Activated T-helper 17 cell treated with anti-CD3 and anti-CD28 coated beads, Interleukin-2, amount 50 U/mL, for 72 hours (primary cell): ENCODE measurements around the gene VPS13A. TPM values are rescaled to one million over a fixed set of nuclear protein-coding genes. Genes with fewer than 3 reads are reported as not detected.
"Not testable (repeated sequence)": the region's sequence is repeated elsewhere in the genome, so short reads cannot be mapped to it uniquely, and the experiment has no call there.

Source experiments
- ATAC-seq: fragments of 150-1000 bp; cut with Tn5 transposase; replicated peaks from 2 replicates; pipeline ENCODE4 v1.10.0; 2021; ENCODE audit warnings: mild to moderate bottlenecking, moderate library complexity
- H3K27ac Mint-ChIP-seq: one replicate; pipeline ENCODE4 v1.8.0; 2022; ENCODE audit warnings: mixed read lengths
- H3K27me3 Mint-ChIP-seq: one replicate; pipeline ENCODE4 v1.8.0; 2022; ENCODE audit warnings: mixed read lengths
- H3K36me3 Mint-ChIP-seq: one replicate; pipeline ENCODE4 v1.8.0; 2022; ENCODE audit warnings: low read depth, mild to moderate bottlenecking, mixed read lengths
- H3K4me1 Mint-ChIP-seq: one replicate; pipeline ENCODE4 v1.8.0; 2022; ENCODE audit warnings: mixed read lengths
- H3K4me3 Mint-ChIP-seq: one replicate; pipeline ENCODE4 v1.8.0; 2022; ENCODE audit warnings: mild to moderate bottlenecking, mixed read lengths
- H3K9me3 Mint-ChIP-seq: one replicate; pipeline ENCODE4 v1.8.0; 2022; ENCODE audit warnings: mixed read lengths
- total RNA-seq, 2 donors: library from RNA; stranded (reverse); gene quantifications; one replicate each; pipeline ENCODE4 v1.2.3, GENCODE V29; 2022

Gene VPS13A
- total RNA-seq, 2 donors from 2014 or later = 43.1 to 44.4 TPM

DNA sequence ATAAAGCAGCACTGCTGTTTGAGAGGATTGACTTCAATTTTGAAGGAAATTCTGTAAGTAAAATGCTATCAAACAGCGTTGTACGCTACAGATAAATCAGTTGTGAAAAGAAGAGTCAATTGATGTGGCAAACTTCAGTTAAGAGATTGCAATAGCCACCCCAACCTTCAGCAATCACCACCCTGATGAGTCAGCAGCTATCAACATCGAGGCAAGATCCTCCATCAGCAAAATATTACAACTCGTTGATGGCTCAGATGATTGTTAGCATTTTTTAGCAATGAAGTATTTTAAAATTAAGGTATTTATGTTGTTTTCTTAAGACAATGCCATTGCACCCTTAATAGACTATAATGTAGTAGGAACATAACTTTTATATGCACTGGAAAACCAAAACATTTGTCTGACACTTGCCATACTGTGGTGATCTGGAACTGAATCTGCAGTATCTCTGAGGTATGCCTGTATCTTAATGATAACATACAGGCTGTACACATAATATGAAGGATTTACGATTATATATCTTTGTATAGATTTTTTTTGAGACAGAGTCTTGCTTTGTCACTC, 47.5 kb downstream of the VPS13A start:
- H3K4me3 Mint-ChIP-seq = no peak overlapping the region

DNA sequence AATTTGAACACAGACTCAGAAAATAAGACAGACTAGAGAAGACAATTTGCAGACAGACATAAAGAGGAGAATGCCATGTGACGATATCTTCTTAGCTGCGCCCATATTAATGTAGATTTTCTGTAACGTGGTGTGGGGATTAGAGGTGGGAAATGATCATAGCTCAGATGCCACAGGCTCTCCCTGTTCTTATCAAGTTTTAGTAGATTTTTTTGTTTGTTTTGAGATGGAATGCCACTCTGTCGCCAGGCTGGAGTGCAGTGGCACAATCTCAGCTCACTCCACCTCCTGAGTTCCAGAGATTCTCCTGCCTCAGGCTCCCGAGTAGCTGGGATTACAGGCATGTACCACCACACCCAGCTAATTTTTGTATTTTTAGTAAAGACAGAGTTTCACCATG, 59.4 kb downstream of the VPS13A start:
- H3K36me3 Mint-ChIP-seq = peaks cover 91% of the 10 kb centered on the region
- H3K4me1 Mint-ChIP-seq = peaks cover 5% of the 10 kb centered on the region
- no peak overlapping the region for H3K27ac Mint-ChIP-seq
- H3K9me3 Mint-ChIP-seq = no peaks in the 10 kb centered on the region
- ATAC-seq = no peak
- no peaks in the 10 kb centered on the region for H3K27me3 Mint-ChIP-seq
- H3K4me3 Mint-ChIP-seq = no peak overlapping the region

More for the DNA sequence above, 47.5 kb downstream of the VPS13A start:
- Mint-ChIP-seq H3K27me3 (no peaks in the 10 kb centered on the region), H3K27ac (no peak overlapping the region), H3K9me3 (no peaks in the 10 kb centered on the region), H3K4me1 (no peaks in the 10 kb centered on the region), H3K36me3 (peaks cover 88% of the 10 kb centered on the region)
- ATAC-seq = no peak

DNA sequence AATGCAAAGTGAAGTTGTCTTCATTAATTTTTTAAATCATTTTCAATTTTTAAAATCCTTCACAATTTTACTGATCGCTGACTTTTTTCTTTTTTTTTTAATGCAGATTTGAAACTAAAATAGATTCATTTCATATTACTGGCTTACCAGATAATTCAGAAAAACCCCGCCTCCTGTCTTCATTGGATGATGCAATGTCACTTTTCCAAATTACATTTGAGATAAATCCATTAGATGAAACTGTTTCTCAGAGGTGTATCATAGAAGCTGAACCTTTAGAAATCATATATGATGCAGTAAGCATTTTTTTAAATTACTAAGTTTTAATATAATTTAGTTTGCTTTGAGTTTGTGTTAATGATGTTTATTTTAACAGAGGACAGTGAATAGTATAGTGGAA, 60.6 kb downstream of the VPS13A start:
- no peak overlapping the region for H3K27ac Mint-ChIP-seq
- no peaks in the 10 kb centered on the region for H3K9me3 Mint-ChIP-seq
- H3K36me3 Mint-ChIP-seq = peaks cover 88% of the 10 kb centered on the region
- H3K27me3 Mint-ChIP-seq = no peaks in the 10 kb centered on the region
- H3K4me1 Mint-ChIP-seq = peaks cover 5% of the 10 kb centered on the region
- no peak for ATAC-seq
- no peak overlapping the region for H3K4me3 Mint-ChIP-seq

DNA sequence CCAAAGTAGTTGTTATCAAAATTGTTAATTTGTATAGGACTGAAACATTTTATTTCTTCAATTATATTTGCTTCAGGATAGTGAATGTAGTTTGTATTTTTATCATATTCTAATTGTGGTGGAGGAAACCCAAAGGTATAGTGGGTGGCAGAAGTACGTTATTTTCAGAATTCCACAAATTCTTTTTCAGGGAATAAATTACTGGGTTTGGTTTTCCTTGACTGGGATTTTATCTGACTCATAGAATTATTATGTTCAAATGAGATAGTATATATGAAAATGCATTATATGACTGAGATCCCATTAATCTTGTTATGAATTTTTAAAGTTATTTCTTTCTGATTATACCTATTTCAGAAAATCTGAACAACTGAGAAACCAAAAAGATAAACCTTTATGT, 73.7 kb downstream of the VPS13A start:
- no peaks in the 10 kb centered on the region for H3K27me3 Mint-ChIP-seq
- no peaks in the 10 kb centered on the region for H3K4me1 Mint-ChIP-seq
- ATAC-seq = no peak
- no peak overlapping the region for H3K27ac Mint-ChIP-seq
- no peak overlapping the region for H3K4me3 Mint-ChIP-seq
- peaks cover 2% of the 10 kb centered on the region for H3K9me3 Mint-ChIP-seq
- H3K36me3 Mint-ChIP-seq = peaks cover 76% of the 10 kb centered on the region

DNA sequence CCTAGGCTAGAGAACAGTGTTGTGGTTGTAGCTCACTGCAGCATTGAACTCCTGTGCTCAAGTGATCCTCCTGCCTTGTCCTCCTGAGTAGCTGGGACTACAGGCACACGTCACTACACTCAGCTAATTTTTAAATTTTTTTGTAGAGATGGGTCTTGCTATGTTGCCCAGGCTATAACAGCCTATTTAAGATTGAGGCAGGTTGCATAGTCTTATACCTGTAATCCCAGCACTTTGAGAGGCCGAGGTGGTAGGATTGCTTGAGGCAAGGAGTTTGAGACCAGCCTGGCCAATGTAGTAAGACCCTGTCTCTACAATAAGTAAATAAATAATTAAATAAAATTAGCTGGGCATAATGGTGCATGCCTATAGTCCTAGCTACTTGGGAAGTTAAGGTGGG, 79.9 kb downstream of the VPS13A start:
- ATAC-seq = no peak
- Mint-ChIP-seq H3K4me3 (no peak overlapping the region), H3K27me3 (no peaks in the 10 kb centered on the region), H3K27ac (no peak overlapping the region), H3K9me3 (peaks cover 6% of the 10 kb centered on the region), H3K4me1 (no peaks in the 10 kb centered on the region), H3K36me3 (peaks cover 92% of the 10 kb centered on the region)

DNA sequence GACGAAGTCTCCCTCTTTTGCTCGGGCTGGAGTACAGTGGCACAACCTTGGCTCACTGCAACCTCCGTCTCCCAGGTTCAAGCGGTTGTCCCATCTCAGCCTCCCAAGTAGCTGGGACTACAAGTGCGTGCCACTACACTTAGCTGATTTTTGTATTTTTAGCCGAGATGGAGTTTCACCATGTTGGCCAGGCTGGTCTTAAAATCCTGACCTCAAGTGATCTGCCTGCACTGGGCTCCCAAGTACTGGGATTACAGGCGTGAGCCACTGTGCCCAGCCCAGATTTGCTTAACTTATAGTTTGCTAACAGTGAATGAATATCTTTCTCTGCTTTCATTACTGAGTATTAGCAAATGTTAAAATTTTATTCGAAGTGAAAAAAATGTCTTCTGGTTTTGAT, 84.3 kb downstream of the VPS13A start:
- Mint-ChIP-seq H3K4me3 (no peak overlapping the region), H3K36me3 (peaks cover 92% of the 10 kb centered on the region), H3K4me1 (no peaks in the 10 kb centered on the region), H3K9me3 (peaks cover 5% of the 10 kb centered on the region), H3K27me3 (no peaks in the 10 kb centered on the region), H3K27ac (no peak overlapping the region)
- ATAC-seq = no peak

DNA sequence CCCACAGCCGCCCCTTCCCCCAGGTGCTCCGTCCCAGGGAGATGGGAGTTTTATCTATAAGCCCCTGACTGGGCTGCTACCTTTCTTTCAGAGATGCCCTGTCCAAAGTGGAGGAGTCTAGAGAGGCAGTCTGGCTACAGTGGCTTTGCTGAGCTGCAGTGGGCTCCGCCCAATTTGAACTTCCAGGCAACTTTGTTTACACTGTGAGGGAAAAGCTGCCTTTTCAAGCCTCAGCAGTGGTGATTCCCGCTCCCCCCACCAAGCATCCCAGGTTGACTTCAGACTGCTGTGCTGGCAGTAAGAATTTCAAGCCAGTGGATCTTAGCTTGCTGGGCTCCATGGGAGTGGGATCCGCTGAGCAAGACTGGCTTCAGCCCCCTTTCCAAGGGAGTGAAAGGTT, 90.4 kb downstream of the VPS13A start:
- not testable (repeated sequence) for ATAC-seq, H3K4me3 Mint-ChIP-seq, H3K4me1 Mint-ChIP-seq, H3K9me3 Mint-ChIP-seq, H3K27me3 Mint-ChIP-seq, H3K27ac Mint-ChIP-seq
- peaks cover 78% of the 10 kb centered on the region for H3K36me3 Mint-ChIP-seq

DNA sequence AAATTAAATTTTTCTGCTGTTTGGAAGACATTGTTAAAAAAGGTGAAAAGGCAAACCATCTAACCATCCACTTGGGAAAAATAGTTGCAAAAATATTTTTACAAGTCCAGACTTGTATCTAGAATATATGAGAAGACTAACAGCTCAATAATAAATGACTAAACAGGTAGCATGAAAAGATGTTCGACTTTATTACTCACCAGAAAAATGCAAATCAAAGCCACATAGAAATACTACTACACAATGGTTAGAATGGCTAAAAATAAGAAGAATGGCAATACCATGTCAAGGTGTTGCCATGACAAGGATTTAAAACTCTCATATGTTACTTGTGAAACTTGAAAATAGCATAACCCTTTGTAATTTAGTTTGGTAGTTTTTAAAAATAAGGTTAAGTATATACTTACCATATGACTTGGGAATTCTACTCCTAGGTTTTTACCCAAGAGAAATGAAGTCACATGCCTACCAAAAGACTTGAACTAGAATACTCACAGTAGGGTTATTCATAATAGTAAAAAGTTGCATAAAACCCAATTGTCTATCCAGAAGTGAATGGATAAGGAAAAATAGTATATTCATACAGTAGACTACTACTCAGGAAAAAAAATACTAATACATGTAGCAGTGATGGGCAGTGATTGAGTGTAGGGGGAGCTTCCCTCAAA, 93.8 kb downstream of the VPS13A start:
- Mint-ChIP-seq H3K4me1 (no peaks in the 10 kb centered on the region), H3K4me3 (no peak overlapping the region), H3K27me3 (no peaks in the 10 kb centered on the region), H3K36me3 (peaks cover 61% of the 10 kb centered on the region), H3K27ac (peak overlapping the region; percentile 43), H3K9me3 (no peaks in the 10 kb centered on the region)
- ATAC-seq = peak; percentile 68

DNA sequence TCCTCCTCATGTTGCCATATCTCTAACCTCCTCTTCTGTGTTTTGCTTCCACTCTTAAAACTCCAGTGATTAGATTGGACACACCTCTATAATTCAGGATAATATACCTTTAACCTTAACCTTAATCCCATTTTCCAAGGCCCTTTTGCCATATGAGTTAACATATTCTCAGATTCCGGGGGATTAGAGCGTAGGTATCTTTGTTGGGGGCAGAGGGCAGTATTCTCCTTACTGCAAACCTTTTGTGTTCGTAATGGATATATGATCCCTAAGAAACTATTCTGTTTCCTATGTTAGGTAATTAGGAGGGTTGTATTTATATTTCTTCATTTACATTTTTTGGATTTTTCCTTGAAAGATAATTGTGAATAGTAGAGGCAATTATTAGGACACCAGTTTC, 99.5 kb downstream of the VPS13A start:
- no peaks in the 10 kb centered on the region for H3K4me1 Mint-ChIP-seq
- no peak overlapping the region for H3K4me3 Mint-ChIP-seq
- H3K27ac Mint-ChIP-seq = no peak overlapping the region
- H3K9me3 Mint-ChIP-seq = no peaks in the 10 kb centered on the region
- ATAC-seq = no peak
- no peaks in the 10 kb centered on the region for H3K27me3 Mint-ChIP-seq
- peaks cover 69% of the 10 kb centered on the region for H3K36me3 Mint-ChIP-seq

DNA sequence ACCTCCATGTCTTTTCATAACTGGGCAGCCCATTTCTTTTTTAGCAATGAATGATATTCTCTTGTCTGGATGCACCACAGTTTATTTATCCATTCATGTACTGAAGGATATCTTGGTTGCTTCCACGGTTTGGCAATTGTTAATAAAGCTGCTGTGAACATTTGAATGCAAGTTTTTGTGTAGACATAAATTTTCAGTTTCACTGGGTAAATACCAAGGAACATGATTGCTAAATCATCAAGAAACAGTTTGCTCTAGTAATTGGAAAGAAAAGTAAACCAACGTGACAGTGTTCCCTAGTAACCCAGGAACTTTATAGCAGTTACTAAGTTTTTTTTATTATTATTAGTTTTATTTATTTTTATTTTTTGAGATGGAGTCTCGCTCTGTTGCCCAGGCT, 100.4 kb downstream of the VPS13A start:
- Mint-ChIP-seq H3K36me3 (peaks cover 69% of the 10 kb centered on the region), H3K27ac (no peak overlapping the region), H3K9me3 (no peaks in the 10 kb centered on the region), H3K4me3 (no peak overlapping the region), H3K4me1 (no peaks in the 10 kb centered on the region), H3K27me3 (no peaks in the 10 kb centered on the region)
- no peak for ATAC-seq

DNA sequence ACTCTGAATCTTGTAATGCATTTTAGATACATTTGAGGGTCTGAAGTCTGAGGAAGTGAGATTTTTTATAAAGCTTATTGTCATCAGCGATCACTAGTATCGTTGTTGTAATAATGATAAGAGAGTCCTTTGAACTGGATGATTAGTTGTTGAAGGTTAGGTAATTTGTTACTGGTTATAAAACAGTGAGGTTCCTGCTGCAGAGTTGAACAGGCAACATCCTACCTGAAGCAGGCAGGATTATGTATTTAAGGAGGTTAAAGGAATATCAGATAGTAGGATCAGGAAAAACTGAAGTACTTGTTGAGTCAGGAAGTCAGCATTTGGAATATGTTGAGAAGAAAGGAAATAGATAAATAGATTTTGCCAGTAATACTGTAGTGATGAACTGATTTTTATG, 106.7 kb downstream of the VPS13A start:
- ATAC-seq = no peak
- no peaks in the 10 kb centered on the region for H3K27me3 Mint-ChIP-seq
- no peak overlapping the region for H3K4me3 Mint-ChIP-seq
- peaks cover 11% of the 10 kb centered on the region for H3K9me3 Mint-ChIP-seq
- peaks cover 4% of the 10 kb centered on the region for H3K4me1 Mint-ChIP-seq
- H3K36me3 Mint-ChIP-seq = peaks cover 89% of the 10 kb centered on the region
- H3K27ac Mint-ChIP-seq = no peak overlapping the region

DNA sequence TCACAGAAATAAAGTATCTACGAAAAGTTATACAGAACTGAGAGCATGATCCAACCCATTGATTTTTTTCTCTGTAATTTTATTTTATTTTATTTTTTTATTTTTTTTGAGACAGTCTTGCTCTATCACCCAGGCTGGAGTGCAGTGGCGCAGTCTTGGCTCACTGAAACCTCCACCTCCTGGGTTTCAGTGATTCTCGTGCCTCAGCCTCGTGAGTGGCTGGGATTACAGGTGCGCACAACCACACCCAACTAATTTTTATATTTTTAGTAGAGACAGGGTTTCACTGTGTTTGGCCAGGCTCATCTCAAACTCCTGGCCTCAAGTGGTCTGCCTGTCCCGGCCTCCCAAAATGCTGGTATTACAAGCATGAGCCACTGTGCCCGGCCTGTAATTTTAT, 107.3 kb downstream of the VPS13A start:
- Mint-ChIP-seq H3K4me3 (no peak overlapping the region), H3K27me3 (no peaks in the 10 kb centered on the region), H3K4me1 (peaks cover 4% of the 10 kb centered on the region), H3K36me3 (peaks cover 89% of the 10 kb centered on the region), H3K9me3 (peaks cover 11% of the 10 kb centered on the region), H3K27ac (no peak overlapping the region)
- no peak for ATAC-seq

DNA sequence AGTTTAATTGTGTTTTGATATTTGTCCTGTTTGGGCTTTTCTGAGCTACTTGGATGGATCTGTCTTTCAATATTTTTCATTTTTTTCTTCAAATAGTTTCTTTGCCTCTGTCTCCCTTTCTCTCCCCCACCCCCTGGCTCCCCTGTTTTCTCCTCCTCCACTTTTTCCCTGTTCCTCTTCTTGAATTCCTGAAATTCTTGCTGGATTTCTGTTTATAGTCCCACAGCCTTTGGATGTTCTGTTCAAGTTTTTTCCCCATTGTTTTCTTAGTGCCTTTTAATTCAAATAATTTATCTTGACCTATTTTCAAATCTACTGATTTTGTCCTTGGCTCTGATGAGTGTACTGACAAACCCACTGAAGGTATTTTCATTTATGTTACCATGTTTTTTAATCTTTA, 113.0 kb downstream of the VPS13A start:
- H3K4me3 Mint-ChIP-seq = no peak overlapping the region
- H3K27ac Mint-ChIP-seq = no peak overlapping the region
- no peaks in the 10 kb centered on the region for H3K4me1 Mint-ChIP-seq
- H3K36me3 Mint-ChIP-seq = peaks cover 79% of the 10 kb centered on the region
- peaks cover 11% of the 10 kb centered on the region for H3K9me3 Mint-ChIP-seq
- no peak for ATAC-seq
- no peaks in the 10 kb centered on the region for H3K27me3 Mint-ChIP-seq

DNA sequence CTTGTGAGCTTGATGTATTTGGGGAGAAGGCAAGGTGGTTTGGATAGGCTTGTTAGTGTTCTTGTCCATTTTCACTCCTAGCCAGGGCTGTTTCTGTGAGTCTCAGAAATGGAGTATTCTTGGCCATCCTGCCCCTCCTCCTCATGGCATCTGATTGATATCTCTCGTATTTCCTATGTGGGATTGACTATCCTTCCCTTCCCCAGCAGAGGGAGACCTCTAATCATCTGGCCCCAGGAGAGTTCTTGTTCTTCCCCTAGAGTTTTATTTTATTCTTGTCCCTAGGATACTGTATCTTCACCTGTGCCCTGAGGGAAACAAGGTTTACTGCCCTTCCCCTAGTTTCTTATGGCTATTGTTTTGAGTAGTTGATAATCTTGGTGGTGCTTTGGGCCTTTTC, 114.4 kb downstream of the VPS13A start:
- ATAC-seq = no peak
- Mint-ChIP-seq H3K9me3 (peaks cover 11% of the 10 kb centered on the region), H3K27me3 (no peaks in the 10 kb centered on the region), H3K4me1 (no peaks in the 10 kb centered on the region), H3K4me3 (no peak overlapping the region), H3K27ac (no peak overlapping the region), H3K36me3 (peaks cover 66% of the 10 kb centered on the region)

DNA sequence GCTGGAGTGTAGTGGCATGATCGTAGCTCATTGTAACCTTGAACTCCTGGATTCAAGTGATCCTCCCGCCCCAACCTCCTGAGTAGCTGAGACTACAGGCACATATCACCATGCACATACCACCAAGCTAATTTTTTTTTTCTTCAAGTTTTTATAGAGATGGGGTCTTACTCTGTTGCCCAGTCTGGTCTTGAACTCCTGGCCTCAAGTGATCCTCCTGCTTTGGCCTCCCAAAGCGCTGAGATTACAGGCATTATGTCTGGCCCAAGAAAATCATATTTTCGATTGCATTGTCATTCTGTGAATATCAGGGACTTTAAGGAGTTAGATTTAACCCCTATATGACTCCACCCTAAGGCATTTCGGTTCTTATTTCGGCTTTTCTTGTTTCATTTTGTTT, 116.6 kb downstream of the VPS13A start:
- no peak overlapping the region for H3K4me3 Mint-ChIP-seq
- no peaks in the 10 kb centered on the region for H3K4me1 Mint-ChIP-seq
- H3K27me3 Mint-ChIP-seq = no peaks in the 10 kb centered on the region
- ATAC-seq = peak; percentile 18
- no peaks in the 10 kb centered on the region for H3K9me3 Mint-ChIP-seq
- peaks cover 44% of the 10 kb centered on the region for H3K36me3 Mint-ChIP-seq
- H3K27ac Mint-ChIP-seq = no peak overlapping the region
